Neural crest cell (in vitro differentiated cells): ENCODE results near the gene UBTD1. TPM values are rescaled to one million over a fixed set of nuclear protein-coding genes. Genes with fewer than 3 reads are reported as not detected.
"Not testable (repeated sequence)": the region's sequence is repeated elsewhere in the genome, so short reads cannot be mapped to it uniquely, and the experiment has no call there.

Source experiments
- DNase-seq: peaks from one replicate; pipeline ENCODE4 v3.0.0; 2021; ENCODE audit warnings: low read depth, mixed read lengths, low spot score
- H3K27ac Mint-ChIP-seq: one replicate; pipeline ENCODE4 v1.8.0; 2021; ENCODE audit warnings: mild to moderate bottlenecking, mixed read lengths; ENCODE audit not compliant: unreplicated experiment
- H3K27me3 Mint-ChIP-seq: 2 replicates; pipeline ENCODE4 v1.8.0; 2021; ENCODE audit warnings: low read depth, mild to moderate bottlenecking, mixed read lengths
- H3K36me3 Mint-ChIP-seq: 2 replicates; pipeline ENCODE4 v1.8.0; 2021; ENCODE audit warnings: low read depth, mild to moderate bottlenecking, mixed read lengths
- H3K4me1 Mint-ChIP-seq: 2 replicates; pipeline ENCODE4 v1.8.0; 2021; ENCODE audit warnings: mixed read lengths
- H3K4me3 Mint-ChIP-seq: one replicate; pipeline ENCODE4 v1.8.0; 2021; ENCODE audit warnings: mild to moderate bottlenecking, mixed read lengths
- H3K9me3 Mint-ChIP-seq: 2 replicates; pipeline ENCODE4 v1.8.0; 2021; ENCODE audit warnings: mixed read lengths
- CTCF ChIP-seq: fragments of 200-600 bp; sonication (generic); conservative IDR thresholded peaks from 2 replicates; pipeline ENCODE4 v1.5.0; 2021; ENCODE audit warnings: antibody characterized with exemption, mild to moderate bottlenecking
- total RNA-seq: library from RNA; stranded (reverse); gene quantifications from 2 replicates; pipeline ENCODE4 v1.2.1, GENCODE V29; 2021

Gene UBTD1
- total RNA-seq, 1 donor from 2014 or later = 8.7 TPM

GRCh38 chr10:97574374-97575126, 75.8 kb downstream of the UBTD1 start:
- no peaks in the 10 kb centered on the region for H3K27me3 Mint-ChIP-seq
- no peaks in the 10 kb centered on the region for H3K4me1 Mint-ChIP-seq
- H3K36me3 Mint-ChIP-seq = no peaks in the 10 kb centered on the region
- no peak for TF ChIP-seq CTCF
- DNase-seq = no peak
- no peak overlapping the region for H3K27ac Mint-ChIP-seq
- no peak overlapping the region for H3K4me3 Mint-ChIP-seq
- no peaks in the 10 kb centered on the region for H3K9me3 Mint-ChIP-seq

- no peak for TF ChIP-seq CTCF
- no peaks in the 10 kb centered on the region for H3K4me1 Mint-ChIP-seq
- DNase-seq = no peak
- no peak overlapping the region for H3K4me3 Mint-ChIP-seq
- H3K27ac Mint-ChIP-seq = no peak overlapping the region
- H3K9me3 Mint-ChIP-seq = no peaks in the 10 kb centered on the region
- no peaks in the 10 kb centered on the region for H3K27me3 Mint-ChIP-seq
- no peaks in the 10 kb centered on the region for H3K36me3 Mint-ChIP-seq
These were observed 76.5 kb downstream of the UBTD1 start for GRCh38 chr10:97575127-97575668.

GRCh38 chr10:97576487-97576886, 77.8 kb downstream of the UBTD1 start:
- H3K36me3 Mint-ChIP-seq, H3K27me3 Mint-ChIP-seq, H3K9me3 Mint-ChIP-seq, H3K4me3 Mint-ChIP-seq, H3K27ac Mint-ChIP-seq, DNase-seq, H3K4me1 Mint-ChIP-seq: not testable (repeated sequence)

- H3K36me3 Mint-ChIP-seq = no peaks in the 10 kb centered on the region
- TF ChIP-seq CTCF = no peak
- no peak for DNase-seq
- H3K9me3 Mint-ChIP-seq = no peaks in the 10 kb centered on the region
- no peaks in the 10 kb centered on the region for H3K4me1 Mint-ChIP-seq
- no peaks in the 10 kb centered on the region for H3K27me3 Mint-ChIP-seq
- H3K27ac Mint-ChIP-seq = no peak overlapping the region
- no peak overlapping the region for H3K4me3 Mint-ChIP-seq
These were observed 79.0 kb downstream of the UBTD1 start for GRCh38 chr10:97577701-97578100.

GRCh38 chr10:97578171-97578844, 79.6 kb downstream of the UBTD1 start:
- H3K36me3 Mint-ChIP-seq = no peaks in the 10 kb centered on the region
- no peaks in the 10 kb centered on the region for H3K4me1 Mint-ChIP-seq
- no peak overlapping the region for H3K27ac Mint-ChIP-seq
- DNase-seq = no peak
- H3K27me3 Mint-ChIP-seq = no peaks in the 10 kb centered on the region
- TF ChIP-seq CTCF = no peak
- H3K4me3 Mint-ChIP-seq = no peak overlapping the region
- H3K9me3 Mint-ChIP-seq = no peaks in the 10 kb centered on the region
